Caco-2 (cell line): ENCODE results near the gene ALG14. TPM values are rescaled to one million over a fixed set of nuclear protein-coding genes. Genes with fewer than 3 reads are reported as not detected.

ENCODE experiments used
- BruUV-seq: library from RNA; stranded (reverse); fragments of 400-500 nt; replicated peaks from 2 replicates; lab custom pipeline; 2021; lab: Mats Ljungman, UMichigan
- CTCF ChIA-PET: fragments of 300-600 bp; sonication (Branson Sonifier 250); formaldehyde crosslinking; loops from one replicate; lab custom pipeline; 2022; ENCODE audit warnings: antibody characterized with exemption; lab: Charles Lee
- POLR2A ChIA-PET: fragments of 300-600 bp; sonication (Branson Sonifier 250); formaldehyde crosslinking; loops from one replicate; lab custom pipeline; 2022; ENCODE audit warnings: antibody characterized with exemption; lab: Charles Lee
- DNase-seq, 2 experiments: peaks; one replicate each; pipeline versions ENCODE4 v3.0.0 to v3.0.0-alpha.2; 2020 to 2022
- H3K27me3 ChIP-seq: replicated peaks from 2 replicates; pipeline ENCODE4 v1.6.0; 2011; ENCODE audit warnings: low read length; ENCODE audit not compliant: control insufficient read depth, insufficient read depth
- H3K36me3 ChIP-seq: 2 replicates; pipeline ENCODE4 v1.5.1; 2011; ENCODE audit warnings: low read length; ENCODE audit not compliant: control insufficient read depth, insufficient read depth
- H3K4me1 ChIP-seq: fragments of 250-450 bp; sonication (Bioruptor Pico); 2 replicates; pipeline ENCODE4 v1.5.1; 2020; ENCODE audit warnings: mild to moderate bottlenecking
- H3K4me3 ChIP-seq: 2 replicates; pipeline ENCODE4 v1.5.1; 2011; ENCODE audit warnings: low read depth, mild to moderate bottlenecking, control low read depth, low read length
- H3K9me3 ChIP-seq: fragments of 250-450 bp; sonication (Bioruptor Pico); 2 replicates; pipeline ENCODE4 v1.5.1; 2020; ENCODE audit warnings: mild to moderate bottlenecking, moderate library complexity
- H3K27ac Mint-ChIP-seq: one replicate; pipeline ENCODE4 v1.8.0; 2022; ENCODE audit warnings: mixed read lengths; ENCODE audit not compliant: unreplicated experiment
- H3K27me3 Mint-ChIP-seq: one replicate; pipeline ENCODE4 v1.8.0; 2022; ENCODE audit warnings: mixed read lengths; ENCODE audit not compliant: insufficient read depth, unreplicated experiment
- H3K36me3 Mint-ChIP-seq: one replicate; pipeline ENCODE4 v1.8.0; 2022; ENCODE audit warnings: mild to moderate bottlenecking, mixed read lengths; ENCODE audit not compliant: insufficient read depth, unreplicated experiment
- H3K4me1 Mint-ChIP-seq: one replicate; pipeline ENCODE4 v1.8.0; 2022; ENCODE audit warnings: low read depth, mixed read lengths; ENCODE audit not compliant: unreplicated experiment
- H3K4me3 Mint-ChIP-seq: one replicate; pipeline ENCODE4 v1.8.0; 2022; ENCODE audit warnings: mild to moderate bottlenecking, moderate library complexity, mixed read lengths; ENCODE audit not compliant: unreplicated experiment
- H3K9me3 Mint-ChIP-seq: one replicate; pipeline ENCODE4 v1.8.0; 2022; ENCODE audit warnings: mixed read lengths; ENCODE audit not compliant: unreplicated experiment
- CTCF ChIP-seq, 2 experiments: fragments of 200-600 bp in 1 of 2; IDR thresholded peaks; 1 replicate in 1 of 2; 2 replicates in 1 of 2; pipeline versions ENCODE4 v1.5.1 to v1.8.0; 2011 to 2022; ENCODE audit warnings: antibody characterized with exemption in 1 of 2, control low read depth in 1 of 2, inconsistent platforms in 1 of 2, low read depth in 1 of 2, low read length in 1 of 2, mild to moderate bottlenecking in 1 of 2, moderate library complexity in 1 of 2; ENCODE audit not compliant: insufficient read depth in 1 of 2, severe bottlenecking in 1 of 2, unreplicated experiment in 1 of 2
- intact Hi-C: fragments of 100-400 bp; cut with micrococcal nuclease; formaldehyde crosslinking; loops from one replicate; pipeline ENCODE4 v1.10.0; 2022; ENCODE audit not compliant: unreplicated experiment
- total RNA-seq: library from RNA; stranded (reverse); gene quantifications from 2 replicates; pipeline ENCODE4 v1.2.3, GENCODE V29; 2022

ALG14 gene
- total RNA-seq, 1 experiment from 2014 or later = 4.5 TPM

- no peaks in the 10 kb centered on the region for H3K27me3 ChIP-seq
- no peak for DNase-seq
- intact Hi-C loops = no loop called here
- H3K4me1 ChIP-seq = peaks cover 9% of the 10 kb centered on the region
- no peak for TF ChIP-seq CTCF (IDR thresholded peaks at IDR 0.05; ENCODE audit: insufficient read depth in 1 of 2, low read depth in 1 of 2, low read length in 1 of 2, severe bottlenecking in 1 of 2, unreplicated experiment in 1 of 2)
- no peaks in the 10 kb centered on the region for H3K9me3 Mint-ChIP-seq
- H3K27ac Mint-ChIP-seq = no peak overlapping the region
- no peaks in the 10 kb centered on the region for H3K36me3 Mint-ChIP-seq
- H3K36me3 ChIP-seq = no peaks in the 10 kb centered on the region
- POLR2A ChIA-PET = no interaction called here
- CTCF ChIA-PET = no interaction called here
- no TSS peak for BruUV-seq
- no peak overlapping the region for H3K4me3 Mint-ChIP-seq
- H3K9me3 ChIP-seq = no peaks in the 10 kb centered on the region
- no peaks in the 10 kb centered on the region for H3K27me3 Mint-ChIP-seq
- no peak overlapping the region for H3K4me3 ChIP-seq
- no peaks in the 10 kb centered on the region for H3K4me1 Mint-ChIP-seq
Measured at GRCh38 chr1:95013950-95014574, 58.7 kb downstream of the ALG14 start.

- H3K27me3 ChIP-seq = no peaks in the 10 kb centered on the region
- Mint-ChIP-seq H3K36me3 (no peaks in the 10 kb centered on the region), H3K4me3 (no peak overlapping the region), H3K27me3 (no peaks in the 10 kb centered on the region), H3K4me1 (peaks cover 6% of the 10 kb centered on the region), H3K9me3 (no peaks in the 10 kb centered on the region), H3K27ac (no peak overlapping the region)
- no peak for DNase-seq
- intact Hi-C loops = no loop called here
- no TSS peak for BruUV-seq
- no peak for TF ChIP-seq CTCF (IDR thresholded peaks at IDR 0.05; ENCODE audit: insufficient read depth in 1 of 2, low read depth in 1 of 2, low read length in 1 of 2, severe bottlenecking in 1 of 2, unreplicated experiment in 1 of 2)
- ChIA-PET POLR2A (no interaction called here), CTCF (no interaction called here)
- 0 out of 2 replicates have a peak, but pooled peaks cover 6% of the 10 kb centered on the region for H3K4me1 ChIP-seq
- no peaks in the 10 kb centered on the region for H3K36me3 ChIP-seq
- no peak overlapping the region for H3K4me3 ChIP-seq
- no peaks in the 10 kb centered on the region for H3K9me3 ChIP-seq
Measured at GRCh38 chr1:95012389-95012788, 60.4 kb downstream of the ALG14 start.

- BruUV-seq = no TSS peak
- Mint-ChIP-seq H3K4me1 (peaks cover 6% of the 10 kb centered on the region), H3K36me3 (no peaks in the 10 kb centered on the region), H3K4me3 (no peak overlapping the region), H3K27me3 (no peaks in the 10 kb centered on the region), H3K27ac (no peak overlapping the region), H3K9me3 (no peaks in the 10 kb centered on the region)
- Histone ChIP-seq H3K36me3 (no peaks in the 10 kb centered on the region), H3K4me3 (no peak overlapping the region), H3K27me3 (no peaks in the 10 kb centered on the region), H3K9me3 (no peaks in the 10 kb centered on the region), H3K4me1 (0 out of 2 replicates have a peak, but pooled peaks cover 6% of the 10 kb centered on the region)
- TF ChIP-seq CTCF (IDR thresholded peaks at IDR 0.05; ENCODE audit: insufficient read depth in 1 of 2, low read depth in 1 of 2, low read length in 1 of 2, severe bottlenecking in 1 of 2, unreplicated experiment in 1 of 2) = no peak
- ChIA-PET POLR2A (no interaction called here), CTCF (no interaction called here)
- no peak for DNase-seq
- intact Hi-C loops = no loop called here
Measured at GRCh38 chr1:95010158-95010557, 62.6 kb downstream of the ALG14 start.
